ENCODE data around the gene TMEM248. TPM values are rescaled to one million over a fixed set of nuclear protein-coding genes. Genes with fewer than 3 reads are reported as not detected.

Gene TMEM248
- total and polyA plus RNA-seq, 10 of the 15 experiments (the other 5 are each of a cell fraction or from before 2014, with no cell fraction given), result 6.3 to 93.5 (median 64.9) TPM

DNA sequence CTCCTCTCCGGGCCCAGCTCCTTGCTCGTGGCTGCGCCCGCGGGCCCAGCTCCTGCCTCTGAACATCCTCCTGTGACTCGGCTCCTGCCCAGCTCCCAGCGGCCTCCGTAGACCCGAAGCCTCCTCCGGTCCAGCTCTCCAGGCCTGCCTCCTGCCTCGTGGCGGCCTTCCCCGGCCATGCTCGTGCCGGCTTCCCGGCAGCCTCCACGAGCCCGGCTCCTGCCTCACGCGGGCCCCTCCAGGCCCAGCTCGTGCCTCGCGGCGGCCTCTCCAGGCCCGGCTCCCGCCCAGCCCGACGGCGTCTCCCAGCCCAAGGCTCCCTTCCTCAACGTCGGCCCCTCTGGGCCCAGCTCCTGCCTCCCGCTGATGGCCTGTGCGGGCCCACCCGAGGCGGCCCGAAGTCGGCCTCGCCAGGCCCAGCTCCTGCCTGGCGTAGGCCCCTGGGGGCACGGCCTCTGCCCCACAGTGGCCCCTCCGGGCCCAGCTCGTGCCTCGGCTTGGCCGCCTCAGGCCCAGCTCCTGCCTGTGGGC is 16.9 kb upstream of the TMEM248 start:
- no peak for DNase-seq (ENCODE audit: low read depth, low spot score)
- Histone ChIP-seq H3K27me3 (replicated peaks in 1 of 2; ENCODE audit: control insufficient read depth in 2 of 2, insufficient read depth in 2 of 2, low read length in 1 of 2) (no peaks in the 10 kb centered on the region), H3K27ac (ENCODE audit: control insufficient read depth, insufficient read depth) (no peak overlapping the region), H3K4me2 (ENCODE audit: control insufficient read depth, insufficient read depth) (no peak overlapping the region), H3K36me3 (ENCODE audit: control insufficient read depth in 2 of 2, insufficient read depth in 2 of 2, low read length in 1 of 2) (peaks cover 0 to 6% of the 10 kb centered on the region in 2 experiments; a peak in 2 of 4 replicates), H3K79me2 (ENCODE audit: control insufficient read depth, insufficient read depth, low read length) (no peaks in the 10 kb centered on the region), H3K4me3 (no peak overlapping the region), H4K20me1 (ENCODE audit: control insufficient read depth, insufficient read depth) (no peaks in the 10 kb centered on the region), H3K9ac (ENCODE audit: control insufficient read depth, insufficient read depth, low read length) (no peak overlapping the region), H3K4me1 (ENCODE audit: control insufficient read depth, insufficient read depth, low read length) (no peaks in the 10 kb centered on the region), H3K9me3 (replicated peaks; ENCODE audit: control insufficient read depth, insufficient read depth, low read length) (no peaks in the 10 kb centered on the region), H2AFZ (ENCODE audit: control insufficient read depth, low read depth, low read length) (no peak overlapping the region)
- ChIA-PET CTCF (interaction anchor here (1.4 to 1.7 kb wide), 4 partner anchors 9 to 60 kb away, joined by 3 to 8 read pairs (median 5); no protein-coding TSS in a partner anchor), SMC1A (ENCODE audit: uncharacterized antibody, unreplicated experiment) (interaction anchor here (0.9 to 1.5 kb wide), 3 partner anchors 8 to 60 kb away, joined by 3 to 4 read pairs (median 4); no protein-coding TSS in a partner anchor), POLR2A (interaction anchor here (0.6 to 1.0 kb wide), 3 partner anchors 35 to 112 kb away, joined by 3 read pairs; no protein-coding TSS in a partner anchor), RAD21 (ENCODE audit: unreplicated experiment) (no interaction called here)
- in situ Hi-C loops (cut with MboI), result no loop called here
- no peak for ATAC-seq
- intact Hi-C loops (cut with micrococcal nuclease; ENCODE audit: unreplicated experiment), result no loop called here
- no peak for TF ChIP-seq RFX5 (IDR thresholded peaks at IDR 0.05; ENCODE audit: low read depth, low read length)
- TF ChIP-seq, protein P1, sequence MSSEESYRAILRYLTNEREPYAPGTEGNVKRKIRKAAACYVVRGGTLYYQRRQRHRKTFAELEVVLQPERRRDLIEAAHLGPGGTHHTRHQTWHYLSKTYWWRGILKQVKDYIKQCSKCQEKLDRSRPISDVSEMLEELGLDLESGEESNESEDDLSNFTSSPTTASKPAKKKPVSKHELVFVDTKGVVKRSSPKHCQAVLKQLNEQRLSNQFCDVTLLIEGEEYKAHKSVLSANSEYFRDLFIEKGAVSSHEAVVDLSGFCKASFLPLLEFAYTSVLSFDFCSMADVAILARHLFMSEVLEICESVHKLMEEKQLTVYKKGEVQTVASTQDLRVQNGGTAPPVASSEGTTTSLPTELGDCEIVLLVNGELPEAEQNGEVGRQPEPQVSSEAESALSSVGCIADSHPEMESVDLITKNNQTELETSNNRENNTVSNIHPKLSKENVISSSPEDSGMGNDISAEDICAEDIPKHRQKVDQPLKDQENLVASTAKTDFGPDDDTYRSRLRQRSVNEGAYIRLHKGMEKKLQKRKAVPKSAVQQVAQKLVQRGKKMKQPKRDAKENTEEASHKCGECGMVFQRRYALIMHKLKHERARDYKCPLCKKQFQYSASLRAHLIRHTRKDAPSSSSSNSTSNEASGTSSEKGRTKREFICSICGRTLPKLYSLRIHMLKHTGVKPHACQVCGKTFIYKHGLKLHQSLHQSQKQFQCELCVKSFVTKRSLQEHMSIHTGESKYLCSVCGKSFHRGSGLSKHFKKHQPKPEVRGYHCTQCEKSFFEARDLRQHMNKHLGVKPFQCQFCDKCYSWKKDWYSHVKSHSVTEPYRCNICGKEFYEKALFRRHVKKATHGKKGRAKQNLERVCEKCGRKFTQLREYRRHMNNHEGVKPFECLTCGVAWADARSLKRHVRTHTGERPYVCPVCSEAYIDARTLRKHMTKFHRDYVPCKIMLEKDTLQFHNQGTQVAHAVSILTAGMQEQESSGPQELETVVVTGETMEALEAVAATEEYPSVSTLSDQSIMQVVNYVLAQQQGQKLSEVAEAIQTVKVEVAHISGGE (CRISPR knock-in tag; IDR thresholded peaks at IDR 0.05), result no peak
- TF ChIP-seq ESRRA (IDR thresholded peaks at IDR 0.05; ENCODE audit: low read length), result no peak
- no peak for TF ChIP-seq NR2C2 (IDR thresholded peaks at IDR 0.05; ENCODE audit: borderline replicate concordance, control insufficient read depth, insufficient read length, low read depth)
- TF ChIP-seq FOXK2 (IDR thresholded peaks at IDR 0.05), result no peak
- TF ChIP-seq POU2F2 (IDR thresholded peaks at IDR 0.05; ENCODE audit: borderline replicate concordance, low read depth, low read length), result no peak
- TF ChIP-seq NBN (IDR thresholded peaks at IDR 0.05), result no peak
- no peak for TF ChIP-seq TCF7 (IDR thresholded peaks at IDR 0.05; ENCODE audit: borderline replicate concordance)
- no peak for TF ChIP-seq ZZZ3 (IDR thresholded peaks at IDR 0.05; ENCODE audit: control insufficient read depth, insufficient read length, low read depth)
- TF ChIP-seq, protein P2, sequence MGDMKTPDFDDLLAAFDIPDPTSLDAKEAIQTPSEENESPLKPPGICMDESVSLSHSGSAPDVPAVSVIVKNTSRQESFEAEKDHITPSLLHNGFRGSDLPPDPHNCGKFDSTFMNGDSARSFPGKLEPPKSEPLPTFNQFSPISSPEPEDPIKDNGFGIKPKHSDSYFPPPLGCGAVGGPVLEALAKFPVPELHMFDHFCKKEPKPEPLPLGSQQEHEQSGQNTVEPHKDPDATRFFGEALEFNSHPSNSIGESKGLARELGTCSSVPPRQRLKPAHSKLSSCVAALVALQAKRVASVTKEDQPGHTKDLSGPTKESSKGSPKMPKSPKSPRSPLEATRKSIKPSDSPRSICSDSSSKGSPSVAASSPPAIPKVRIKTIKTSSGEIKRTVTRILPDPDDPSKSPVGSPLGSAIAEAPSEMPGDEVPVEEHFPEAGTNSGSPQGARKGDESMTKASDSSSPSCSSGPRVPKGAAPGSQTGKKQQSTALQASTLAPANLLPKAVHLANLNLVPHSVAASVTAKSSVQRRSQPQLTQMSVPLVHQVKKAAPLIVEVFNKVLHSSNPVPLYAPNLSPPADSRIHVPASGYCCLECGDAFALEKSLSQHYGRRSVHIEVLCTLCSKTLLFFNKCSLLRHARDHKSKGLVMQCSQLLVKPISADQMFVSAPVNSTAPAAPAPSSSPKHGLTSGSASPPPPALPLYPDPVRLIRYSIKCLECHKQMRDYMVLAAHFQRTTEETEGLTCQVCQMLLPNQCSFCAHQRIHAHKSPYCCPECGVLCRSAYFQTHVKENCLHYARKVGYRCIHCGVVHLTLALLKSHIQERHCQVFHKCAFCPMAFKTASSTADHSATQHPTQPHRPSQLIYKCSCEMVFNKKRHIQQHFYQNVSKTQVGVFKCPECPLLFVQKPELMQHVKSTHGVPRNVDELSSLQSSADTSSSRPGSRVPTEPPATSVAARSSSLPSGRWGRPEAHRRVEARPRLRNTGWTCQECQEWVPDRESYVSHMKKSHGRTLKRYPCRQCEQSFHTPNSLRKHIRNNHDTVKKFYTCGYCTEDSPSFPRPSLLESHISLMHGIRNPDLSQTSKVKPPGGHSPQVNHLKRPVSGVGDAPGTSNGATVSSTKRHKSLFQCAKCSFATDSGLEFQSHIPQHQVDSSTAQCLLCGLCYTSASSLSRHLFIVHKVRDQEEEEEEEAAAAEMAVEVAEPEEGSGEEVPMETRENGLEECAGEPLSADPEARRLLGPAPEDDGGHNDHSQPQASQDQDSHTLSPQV (IDR thresholded peaks at IDR 0.05), result no peak
- no peak for TF ChIP-seq CEBPB (IDR thresholded peaks at IDR 0.05; ENCODE audit: borderline replicate concordance in 1 of 2, low read depth in 2 of 2, low read length in 2 of 2)
- no peak for TF ChIP-seq BHLHE40 (IDR thresholded peaks at IDR 0.05; ENCODE audit: borderline replicate concordance in 1 of 2, low read depth in 2 of 2, low read length in 1 of 2)
- TF ChIP-seq POLR2AphosphoS2 (IDR thresholded peaks at IDR 0.05; ENCODE audit: low read depth, low read length), result no peak
- TF ChIP-seq SREBF1 (IDR thresholded peaks at IDR 0.05; ENCODE audit: low read length), result no peak
- 95% methylated on average over 37 of the region's 44 CpGs for WGBS (ENCODE audit: insufficient coverage, insufficient replicate concordance, low lambda C conversion rate, missing lambda C conversion rate)
- no peak for FAIRE-seq
- BruUV-seq (replicated peaks), result no TSS peak

Data from GM12878 (cell line).